Neural cell (in vitro differentiated cells): ENCODE data around the gene SELENOO. TPM values are rescaled to one million over a fixed set of nuclear protein-coding genes. Genes with fewer than 3 reads are reported as not detected.

ENCODE experiments used
- H2AFZ ChIP-seq: fragments of 200-600, 300-800 bp; sonication (generic), shearing (Covaris generic); 2 replicates; pipeline ENCODE4 v1.6.0; 2014; ENCODE audit warnings: low read depth, mild to moderate bottlenecking, antibody characterized with exemption, low read length, moderate library complexity
- H3F3A ChIP-seq: fragments of 200-600 bp; shearing (Covaris generic); 2 replicates; pipeline ENCODE4 v1.6.1; 2016; ENCODE audit warnings: mild to moderate bottlenecking, moderate library complexity, mixed read lengths, antibody characterized with exemption, low read length; ENCODE audit not compliant: insufficient read depth, poor library complexity, severe bottlenecking
- H3K27ac ChIP-seq: fragments of 200-600, 300-800 bp; sonication (generic), shearing (Covaris generic); 2 replicates; pipeline ENCODE4 v1.5.1; 2014; ENCODE audit warnings: mild to moderate bottlenecking, low read length, moderate library complexity
- H3K27me3 ChIP-seq: fragments of 300-800, 200-600 bp; sonication (generic), shearing (Covaris generic); 2 replicates; pipeline ENCODE4 v1.6.0; 2014; ENCODE audit warnings: mild to moderate bottlenecking, low read depth, low read length, moderate library complexity; ENCODE audit not compliant: insufficient read depth
- H3K36me3 ChIP-seq: fragments of 300-800, 200-600 bp; sonication (generic), shearing (Covaris generic); 2 replicates; pipeline ENCODE4 v1.5.1; 2014; ENCODE audit warnings: mild to moderate bottlenecking, antibody characterized with exemption, low read length, moderate library complexity; ENCODE audit not compliant: insufficient read depth
- H3K4me2 ChIP-seq: fragments of 300-800, 200-600 bp; sonication (generic), shearing (Covaris generic); 2 replicates; pipeline ENCODE4 v1.6.0; 2014; ENCODE audit warnings: mild to moderate bottlenecking, low read length
- H3K4me3 ChIP-seq: fragments of 300-800, 200-600 bp; sonication (generic), shearing (Covaris generic); 2 replicates; pipeline ENCODE4 v1.5.1; 2014; ENCODE audit warnings: mild to moderate bottlenecking, low read length, moderate library complexity
- H3K79me2 ChIP-seq: fragments of 200-600 bp; shearing (Covaris generic); replicated peaks from 2 replicates; pipeline ENCODE4 v1.6.0; 2014; ENCODE audit warnings: mild to moderate bottlenecking, low read length, moderate library complexity; ENCODE audit not compliant: insufficient read depth
- H3K9ac ChIP-seq: fragments of 300-800, 200-600 bp; sonication (generic), shearing (Covaris generic); 2 replicates; pipeline ENCODE4 v1.6.1; 2016; ENCODE audit warnings: mild to moderate bottlenecking, low read length, mixed read lengths
- H3K9me2 ChIP-seq: fragments of 200-600 bp; shearing (Covaris generic); 2 replicates; pipeline ENCODE4 v1.6.1; 2016; ENCODE audit warnings: mild to moderate bottlenecking, low read length, mixed read lengths; ENCODE audit not compliant: insufficient read depth
- H3K9me3 ChIP-seq: fragments of 200-600, 300-800 bp; sonication (generic), shearing (Covaris generic); 2 replicates; pipeline ENCODE4 v1.6.1; 2016; ENCODE audit warnings: mild to moderate bottlenecking, mixed run types, low read length, moderate library complexity, mixed read lengths
- H4K20me1 ChIP-seq: fragments of 200-600 bp; shearing (Covaris generic); 2 replicates; pipeline ENCODE4 v1.6.1; 2016; ENCODE audit warnings: mild to moderate bottlenecking, mixed run types; ENCODE audit not compliant: insufficient read depth
- EP300 ChIP-seq: fragments of 450-650 bp; conservative IDR thresholded peaks from 2 replicates; pipeline ENCODE4 v1.6.1; 2014; ENCODE audit warnings: antibody characterized with exemption, mild to moderate bottlenecking, moderate library complexity; ENCODE audit not compliant: poor library complexity, severe bottlenecking
- EZH2 ChIP-seq: fragments of 200-600, 300-800 bp; shearing (Covaris generic), sonication (generic); IDR thresholded peaks from 2 replicates; pipeline ENCODE4 v1.6.1; 2014; ENCODE audit warnings: antibody characterized with exemption, low read length, borderline replicate concordance, mild to moderate bottlenecking; ENCODE audit not compliant: insufficient read depth, poor library complexity, severe bottlenecking
- MXI1 ChIP-seq: fragments of 450-650 bp; conservative IDR thresholded peaks from 2 replicates; pipeline ENCODE4 v1.6.1; 2014; ENCODE audit warnings: antibody characterized with exemption, mild to moderate bottlenecking; ENCODE audit not compliant: poor library complexity, severe bottlenecking
- POLR2AphosphoS5 ChIP-seq: IDR thresholded peaks from 2 replicates; pipeline ENCODE4 v1.6.1; 2012
- RAD21 ChIP-seq: fragments of 450-650 bp; conservative IDR thresholded peaks from 2 replicates; pipeline ENCODE4 v1.6.1; 2014; ENCODE audit warnings: antibody characterized with exemption, mild to moderate bottlenecking, moderate library complexity
- REST ChIP-seq: IDR thresholded peaks from 2 replicates; pipeline ENCODE4 v1.6.1; 2012; ENCODE audit warnings: borderline replicate concordance
- SMC3 ChIP-seq: fragments of 450-650 bp; conservative IDR thresholded peaks from 2 replicates; pipeline ENCODE4 v1.6.1; 2014; ENCODE audit warnings: antibody characterized with exemption, mild to moderate bottlenecking, moderate library complexity; ENCODE audit not compliant: poor library complexity
- TAF1 ChIP-seq: IDR thresholded peaks from 2 replicates; pipeline ENCODE4 v1.6.1; 2012; ENCODE audit warnings: low read depth
- polyA plus RNA-seq: library from polyadenylated mRNA; depleted of rRNA; stranded (reverse); fragments of >200 nt; gene quantifications from 2 replicates; pipeline ENCODE4 v1.2.3, GENCODE V29; 2014
- TF ChIP-seq, protein P1 (sequence below): fragments of 450-650 bp; IDR thresholded peaks from 2 replicates; pipeline ENCODE4 v1.5.1; 2014; ENCODE audit warnings: antibody characterized with exemption, mild to moderate bottlenecking, moderate library complexity; ENCODE audit not compliant: poor library complexity, severe bottlenecking

The SELENOO gene
- polyA plus RNA-seq, 1 donor from 2014 or later = 42.0 TPM

GRCh38 chr22:50207383-50208140, 6.8 kb downstream of the SELENOO start:
- Histone ChIP-seq H3K9me3 (no peaks in the 10 kb centered on the region), H3F3A (no peaks in the 10 kb centered on the region), H3K79me2 (peaks cover 10% of the 10 kb centered on the region), H3K27me3 (no peaks in the 10 kb centered on the region), H4K20me1 (no peaks in the 10 kb centered on the region), H3K4me3 (no peak overlapping the region), H3K27ac (no peak overlapping the region), H3K9ac (no peak overlapping the region), H3K9me2 (no peaks in the 10 kb centered on the region), H3K4me2 (no peak overlapping the region), H2AFZ (no peak overlapping the region), H3K36me3 (peaks cover 11% of the 10 kb centered on the region)
- no peak for TF ChIP-seq TAF1
- TF ChIP-seq RAD21 = no peak
- TF ChIP-seq REST = no peak
- no peak for TF ChIP-seq EP300
- TF ChIP-seq EZH2 = no peak
- TF ChIP-seq POLR2AphosphoS5 = no peak
- TF ChIP-seq, protein P1, sequence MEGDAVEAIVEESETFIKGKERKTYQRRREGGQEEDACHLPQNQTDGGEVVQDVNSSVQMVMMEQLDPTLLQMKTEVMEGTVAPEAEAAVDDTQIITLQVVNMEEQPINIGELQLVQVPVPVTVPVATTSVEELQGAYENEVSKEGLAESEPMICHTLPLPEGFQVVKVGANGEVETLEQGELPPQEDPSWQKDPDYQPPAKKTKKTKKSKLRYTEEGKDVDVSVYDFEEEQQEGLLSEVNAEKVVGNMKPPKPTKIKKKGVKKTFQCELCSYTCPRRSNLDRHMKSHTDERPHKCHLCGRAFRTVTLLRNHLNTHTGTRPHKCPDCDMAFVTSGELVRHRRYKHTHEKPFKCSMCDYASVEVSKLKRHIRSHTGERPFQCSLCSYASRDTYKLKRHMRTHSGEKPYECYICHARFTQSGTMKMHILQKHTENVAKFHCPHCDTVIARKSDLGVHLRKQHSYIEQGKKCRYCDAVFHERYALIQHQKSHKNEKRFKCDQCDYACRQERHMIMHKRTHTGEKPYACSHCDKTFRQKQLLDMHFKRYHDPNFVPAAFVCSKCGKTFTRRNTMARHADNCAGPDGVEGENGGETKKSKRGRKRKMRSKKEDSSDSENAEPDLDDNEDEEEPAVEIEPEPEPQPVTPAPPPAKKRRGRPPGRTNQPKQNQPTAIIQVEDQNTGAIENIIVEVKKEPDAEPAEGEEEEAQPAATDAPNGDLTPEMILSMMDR = no peak
- no peak for TF ChIP-seq MXI1
- TF ChIP-seq SMC3 = no peak

- no peak overlapping the region for H3K4me2 ChIP-seq
- H4K20me1 ChIP-seq = no peaks in the 10 kb centered on the region
- H3F3A ChIP-seq = no peaks in the 10 kb centered on the region
- peaks cover 5% of the 10 kb centered on the region for H3K36me3 ChIP-seq
- no peak overlapping the region for H2AFZ ChIP-seq
- H3K9me3 ChIP-seq = no peaks in the 10 kb centered on the region
- no peak overlapping the region for H3K27ac ChIP-seq
- H3K4me3 ChIP-seq = no peak overlapping the region
- no peak overlapping the region for H3K9ac ChIP-seq
- peaks cover 3% of the 10 kb centered on the region for H3K79me2 ChIP-seq
- H3K27me3 ChIP-seq = no peaks in the 10 kb centered on the region
- TF ChIP-seq MXI1 (no peak), EP300 (no peak), RAD21 (no peak), POLR2AphosphoS5 (no peak)
- no peaks in the 10 kb centered on the region for H3K9me2 ChIP-seq
Observed at GRCh38 chr22:50208430-50208938, 7.7 kb downstream of the SELENOO start.
